NCI-H146 treated with DMSO at 0.1 percent for 48 hours (cell line): Measurements from ENCODE around the gene GOSR1.
"Not testable (repeated sequence)": the region's sequence is repeated elsewhere in the genome, so short reads cannot be mapped to it uniquely, and the experiment has no call there.

Experiments used
- DNase-seq: peaks from one replicate; lab custom pipeline; 2025; ENCODE audit not compliant: unreplicated experiment; lab: John Stamatoyannopoulos, UW

The GOSR1 gene

DNA sequence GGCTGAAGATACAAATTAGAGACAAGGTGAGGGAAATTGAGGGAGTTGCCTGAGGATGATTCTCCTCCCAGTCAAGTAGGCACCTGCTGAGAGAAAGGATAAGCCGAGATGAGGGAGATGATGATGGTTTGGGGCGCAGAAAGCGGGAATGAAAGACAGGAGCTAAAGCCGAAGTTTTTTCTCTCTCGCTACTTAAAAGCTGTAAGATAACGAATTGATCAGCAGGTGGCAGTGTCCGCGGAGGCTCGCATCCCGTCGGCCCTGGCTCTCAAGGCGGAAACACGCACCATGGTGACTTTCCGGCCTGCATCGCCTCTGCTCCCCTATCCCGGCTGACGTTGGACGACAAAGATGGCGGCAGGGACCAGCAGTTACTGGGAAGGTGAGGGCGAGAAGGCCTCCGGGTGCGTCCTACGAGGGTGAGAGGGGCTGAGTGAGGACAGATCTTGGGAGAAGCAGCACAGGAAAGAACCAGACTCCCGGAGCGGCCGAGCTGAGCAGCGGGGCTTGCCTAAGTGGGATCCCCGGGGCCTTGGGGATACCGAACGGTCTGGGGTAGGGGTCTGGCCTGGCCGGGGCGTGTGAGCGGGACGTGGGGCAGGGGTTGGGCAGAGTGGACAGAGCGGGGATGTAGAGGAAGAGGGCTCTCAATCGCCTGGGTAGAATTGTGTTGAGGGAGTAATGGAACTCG is at the start of gene GOSR1:
Gene GOSR1 (plus strand): TSS at position 326 of the 691 bp plus-strand sequence. CDS start 26 bp downstream, at position 352.
- DNase-seq, result peak; percentile 92

DNA sequence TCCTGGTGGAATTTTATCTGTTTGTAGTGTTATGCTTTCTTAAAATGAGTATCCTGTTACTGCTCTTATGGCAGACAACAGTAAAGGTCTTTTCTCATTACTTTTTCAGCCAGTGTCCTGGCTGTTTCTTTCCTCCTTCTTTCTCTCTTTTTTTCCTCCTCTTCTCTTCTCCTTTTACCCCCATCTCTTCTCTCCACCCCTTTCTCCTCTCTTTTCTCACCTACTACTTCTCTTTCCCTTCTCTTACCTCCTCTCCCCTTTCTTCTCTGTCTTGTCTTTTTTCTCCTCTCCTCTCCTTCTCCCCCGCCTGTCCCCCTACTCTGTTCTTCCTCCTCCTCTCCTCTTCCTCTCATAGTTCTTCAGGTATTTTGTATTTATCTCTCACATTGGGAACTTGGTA is 49.6 kb upstream of the GOSR1 start:
- no peak for DNase-seq

DNA sequence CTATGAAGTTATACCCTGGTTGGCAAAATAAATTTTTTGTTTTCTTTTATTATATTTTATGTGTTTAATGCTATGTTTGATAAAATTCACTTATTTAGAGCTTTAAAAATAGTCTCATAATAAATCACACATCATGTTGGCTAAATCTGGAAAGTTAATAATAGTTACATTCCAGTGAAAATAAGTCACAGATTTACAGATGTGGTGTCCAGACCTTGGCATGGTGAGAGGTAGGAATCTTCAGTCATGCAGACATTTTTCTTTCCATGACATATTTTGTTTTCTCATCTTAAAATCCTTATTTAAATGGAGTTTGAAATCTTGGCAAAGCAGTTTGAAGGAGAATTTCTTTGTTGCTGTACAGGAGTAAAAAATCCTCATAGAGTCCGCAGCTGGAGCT is 48.1 kb upstream of the GOSR1 start:
- no peak for DNase-seq

DNA sequence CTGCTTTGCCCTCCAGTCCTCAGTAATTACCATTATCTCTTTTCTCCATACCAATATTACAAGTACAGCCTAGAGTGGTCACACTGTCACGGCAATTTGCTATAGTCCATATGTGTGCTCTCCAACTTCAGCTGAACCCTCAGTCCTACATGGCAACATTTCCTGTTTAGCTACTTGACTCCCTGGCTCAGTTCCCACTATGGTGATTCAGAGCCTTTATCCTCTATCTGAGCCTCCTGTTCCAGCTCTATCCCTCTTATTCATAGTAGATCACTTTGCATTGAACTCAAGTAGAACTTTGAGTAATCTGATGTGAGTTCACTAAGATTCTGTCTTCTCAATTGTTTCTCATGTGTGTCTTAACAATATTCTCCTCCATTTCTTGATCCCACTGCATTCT is 43.7 kb upstream of the GOSR1 start:
- no peak for DNase-seq

DNA sequence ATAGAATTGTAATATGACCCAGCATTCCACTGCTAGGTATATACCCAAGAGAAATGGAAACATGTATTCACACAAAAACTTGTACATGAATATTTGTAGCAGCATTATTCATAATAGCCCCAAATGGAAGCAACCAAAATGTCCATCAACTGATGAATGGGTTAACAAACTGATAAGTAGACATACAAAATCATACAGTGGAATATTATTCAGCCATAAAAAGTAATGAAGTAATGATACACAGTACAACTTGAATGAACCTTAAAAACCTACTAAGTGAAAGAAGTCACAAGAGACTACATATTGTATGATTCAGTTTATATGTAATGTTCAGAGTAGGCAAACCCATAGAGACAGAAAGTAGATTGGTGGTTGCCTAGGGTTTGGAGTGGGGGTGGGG is 40.5 kb upstream of the GOSR1 start:
- DNase-seq, result no peak

DNA sequence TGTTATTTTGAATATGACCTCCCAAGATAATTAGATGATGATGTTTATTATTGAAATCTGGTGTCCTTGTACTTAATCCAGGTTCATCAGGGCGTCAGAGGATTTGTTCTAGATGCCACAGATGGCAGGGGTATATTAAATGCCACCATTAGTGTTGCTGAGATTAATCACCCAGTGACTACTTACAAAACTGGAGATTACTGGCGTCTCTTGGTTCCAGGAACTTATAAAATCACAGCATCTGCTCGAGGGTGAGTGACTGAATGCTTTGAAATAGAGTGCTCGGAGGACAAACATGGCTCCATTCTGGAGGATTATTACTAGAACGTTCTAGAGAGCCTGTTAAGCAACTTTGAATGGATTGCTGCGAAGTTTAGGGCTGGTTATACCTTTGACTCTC is 33.5 kb upstream of the GOSR1 start:
- no peak for DNase-seq

DNA sequence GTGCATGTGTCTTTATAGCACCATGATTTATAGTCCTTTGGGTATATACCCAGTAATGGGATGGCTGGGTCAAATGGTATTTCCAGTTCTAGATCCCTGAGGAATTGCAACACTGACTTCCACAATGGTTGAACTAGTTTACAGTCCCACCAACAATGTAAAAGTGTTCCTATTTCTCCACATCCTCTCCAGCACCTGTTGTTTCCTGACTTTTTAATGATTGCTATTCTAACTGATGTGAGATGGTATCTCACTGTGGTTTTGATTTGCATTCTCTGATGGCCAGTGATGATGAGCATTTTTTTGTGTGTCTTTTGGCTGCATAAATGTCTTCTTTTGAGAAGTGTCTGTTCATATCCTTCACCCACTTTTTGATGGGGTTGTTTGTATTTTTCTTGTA is 30.6 kb upstream of the GOSR1 start:
- not testable (repeated sequence) for DNase-seq

DNA sequence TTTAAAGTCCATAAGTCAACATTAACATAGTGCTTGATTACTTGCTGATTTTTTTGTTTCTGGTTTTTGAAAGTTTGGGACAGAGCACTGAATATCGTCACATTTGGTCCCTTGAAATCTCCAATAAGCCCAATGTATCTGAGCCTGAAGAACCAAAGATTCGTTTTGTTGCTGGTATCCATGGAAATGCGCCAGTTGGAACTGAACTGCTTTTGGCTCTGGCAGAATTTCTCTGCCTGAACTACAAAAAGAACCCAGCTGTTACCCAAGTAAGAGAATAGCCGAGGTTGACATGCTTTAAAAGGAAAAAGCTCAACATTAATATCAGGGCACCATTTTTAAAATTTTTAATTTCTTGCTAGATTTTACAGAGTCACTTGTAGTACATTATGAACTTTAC is 27.7 kb upstream of the GOSR1 start:
- DNase-seq, result no peak

DNA sequence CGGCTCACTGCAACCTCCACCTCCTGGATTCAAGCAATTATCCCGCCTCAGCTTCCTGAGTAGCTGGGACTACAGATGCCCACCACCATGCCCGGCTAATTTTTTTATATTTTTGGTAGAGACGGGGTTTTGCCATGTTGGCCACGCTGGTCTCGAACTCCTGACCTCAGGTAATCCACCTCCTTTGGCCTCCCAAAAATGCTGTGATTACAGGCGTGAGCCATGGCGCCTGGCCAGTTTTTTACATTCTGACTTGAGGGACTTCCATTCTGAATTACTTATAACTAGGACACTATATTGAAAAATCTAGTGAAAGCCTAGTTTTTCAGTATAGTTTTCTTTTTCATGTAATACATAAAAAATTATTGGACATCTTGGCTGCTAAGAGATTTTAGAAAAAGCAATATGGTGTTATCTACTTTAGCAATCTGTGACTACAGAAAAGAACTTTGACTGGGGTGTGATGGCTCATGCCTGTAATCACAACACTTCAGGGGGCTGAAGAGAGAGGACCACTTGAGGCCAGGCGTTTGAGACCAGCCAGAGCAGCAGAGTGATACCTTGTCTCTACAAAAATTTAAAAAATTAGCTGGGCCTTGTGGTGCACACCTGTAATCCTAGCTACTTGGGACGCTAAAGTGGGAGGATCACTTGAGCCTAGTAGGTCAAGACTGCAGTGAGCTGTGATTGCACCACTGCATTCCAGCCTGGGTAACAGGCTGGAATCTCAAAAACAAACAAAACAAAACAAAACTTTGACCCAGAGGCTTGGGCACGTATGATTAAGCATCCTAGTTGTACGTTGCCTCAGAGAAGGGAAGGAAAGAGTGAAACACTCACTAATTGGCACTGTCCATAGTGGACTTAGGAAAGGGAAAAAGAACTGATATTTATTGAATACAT is 26.8 kb upstream of the GOSR1 start:
- DNase-seq, result no peak

DNA sequence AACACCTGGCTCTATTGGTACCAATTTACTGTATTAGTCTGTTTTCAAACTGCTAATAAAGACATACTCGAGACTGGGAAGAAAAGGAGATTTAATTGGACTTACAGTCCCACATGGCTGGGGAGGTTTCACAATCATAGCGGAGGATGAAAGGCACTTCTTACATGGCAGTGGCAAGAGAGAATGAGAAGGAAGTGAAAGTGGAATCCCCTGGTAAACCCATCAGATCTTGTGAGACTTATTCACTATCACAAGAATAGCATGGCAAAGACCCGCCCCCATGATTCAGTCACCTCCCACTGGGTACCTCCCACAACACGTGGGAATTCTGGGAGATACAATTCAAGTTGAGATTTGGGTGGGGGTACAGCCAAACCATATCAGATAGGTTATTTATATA is 22.6 kb upstream of the GOSR1 start:
- DNase-seq, result no peak

DNA sequence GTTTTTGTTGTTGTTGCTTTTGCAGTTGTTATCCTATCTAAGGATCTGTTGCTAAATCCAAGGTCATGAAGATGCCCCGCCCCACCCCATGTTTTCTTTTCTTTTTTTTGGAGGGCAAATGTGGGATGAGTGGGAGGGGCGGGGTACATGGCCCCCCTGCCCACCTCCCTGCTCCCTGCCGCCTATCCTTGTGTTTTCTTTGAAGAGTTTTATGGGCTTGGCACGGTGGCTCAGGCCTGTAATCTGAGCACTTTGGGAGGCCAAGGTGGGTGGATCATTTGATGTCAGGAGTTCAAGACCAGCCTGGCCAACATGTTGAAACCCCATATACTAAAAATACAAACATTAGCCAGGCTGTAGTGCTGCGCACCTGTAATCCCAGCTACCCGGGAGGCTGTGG is 18.8 kb upstream of the GOSR1 start:
- DNase-seq, result no peak

DNA sequence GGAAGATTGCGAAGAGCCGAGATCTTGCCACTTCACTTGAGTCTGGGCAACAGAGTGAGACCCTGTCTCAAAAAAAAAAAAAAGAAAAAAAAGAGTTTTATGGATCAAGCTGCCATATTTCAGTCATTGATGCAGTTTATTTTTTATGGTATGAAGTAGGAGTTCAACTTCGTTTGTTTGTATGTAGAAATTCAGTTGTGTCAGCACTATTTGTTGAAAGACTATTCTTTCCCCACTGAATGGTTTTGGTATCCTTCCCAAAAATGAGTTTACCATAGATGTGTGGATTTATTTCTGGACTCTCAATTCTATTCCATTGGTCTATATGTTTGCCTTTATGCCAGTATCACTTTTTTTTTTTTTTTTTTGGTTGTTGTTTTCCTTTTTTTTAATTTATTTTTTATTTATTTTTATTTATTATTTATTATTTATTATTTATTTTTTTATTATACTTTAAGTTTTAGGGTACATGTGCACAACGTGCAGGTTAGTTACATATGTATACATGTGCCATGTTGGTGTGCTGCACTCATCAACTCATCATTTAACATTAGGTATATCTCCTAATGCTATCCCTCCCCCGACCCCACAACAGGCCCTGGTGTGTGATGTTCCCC is 18.3 kb upstream of the GOSR1 start:
- DNase-seq, result not testable (repeated sequence)

DNA sequence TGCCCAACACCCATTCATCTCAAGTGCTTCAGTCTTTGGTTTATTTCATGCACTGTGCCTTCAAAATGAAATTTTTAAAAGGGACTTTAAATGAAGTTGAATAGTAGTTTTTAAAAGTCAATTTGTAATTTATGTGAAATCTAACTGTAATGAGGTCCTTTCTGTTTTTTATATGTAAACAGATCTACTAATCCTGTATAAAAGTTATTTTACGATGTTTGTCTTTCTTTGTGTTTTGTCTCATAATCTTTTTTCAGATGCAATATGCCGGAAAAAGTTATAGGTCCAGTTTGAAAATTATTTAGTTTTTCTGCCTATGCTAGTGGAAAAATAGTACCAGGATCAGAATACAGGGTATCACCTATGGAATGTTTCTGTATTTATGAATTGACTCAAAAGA is 8.7 kb upstream of the GOSR1 start:
- DNase-seq, result no peak

DNA sequence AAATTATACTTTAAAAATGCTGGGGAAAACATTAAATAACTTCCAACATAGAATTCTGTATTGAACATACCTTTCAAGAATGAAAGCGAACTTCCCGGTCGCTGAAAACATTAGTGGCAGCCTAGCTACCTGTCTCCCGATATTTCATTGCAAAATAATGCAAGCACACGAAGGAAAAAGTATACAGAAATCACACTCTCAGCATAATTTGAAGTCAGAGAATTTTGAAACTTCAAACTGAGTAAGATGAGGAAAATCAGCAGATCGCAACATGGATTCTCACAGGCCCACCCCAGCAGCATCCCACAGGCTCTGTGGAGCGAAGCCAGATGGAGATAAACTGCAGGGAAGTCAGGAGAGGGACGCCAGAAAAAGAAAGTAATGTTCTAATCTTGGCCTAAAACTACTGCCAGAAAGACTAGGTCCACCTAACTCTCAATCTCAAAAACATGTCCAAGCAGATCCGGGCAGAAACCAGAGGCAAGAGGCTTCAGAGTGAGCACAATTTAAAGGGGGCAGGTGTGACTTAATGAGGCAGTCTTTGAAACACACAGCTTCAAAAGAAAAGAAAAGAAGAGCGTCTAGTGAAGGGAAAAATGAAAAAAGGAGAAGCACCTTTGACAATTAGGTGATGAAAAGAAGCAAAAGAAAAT is 4.8 kb upstream of the GOSR1 start:
- DNase-seq, result peak; percentile 4

DNA sequence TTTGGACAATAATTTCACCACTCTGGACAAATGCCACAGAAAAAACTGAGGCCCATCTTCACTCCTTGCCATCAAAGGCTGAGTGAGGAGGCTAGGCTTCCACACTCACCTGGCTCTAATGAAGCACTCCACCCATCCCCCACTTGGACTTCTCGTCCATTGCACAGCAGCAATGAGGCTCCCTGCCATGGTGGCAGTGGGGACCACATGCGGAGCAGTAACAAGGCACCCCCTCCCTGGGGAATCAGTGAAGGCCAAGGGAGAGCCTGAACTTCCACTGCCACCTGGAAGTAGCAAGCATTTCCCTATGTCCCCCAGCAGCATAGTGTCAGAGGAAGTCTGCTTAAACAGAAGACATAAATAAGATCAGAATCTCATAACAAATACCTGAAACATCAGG is 2.0 kb upstream of the GOSR1 start:
- no peak for DNase-seq

DNA sequence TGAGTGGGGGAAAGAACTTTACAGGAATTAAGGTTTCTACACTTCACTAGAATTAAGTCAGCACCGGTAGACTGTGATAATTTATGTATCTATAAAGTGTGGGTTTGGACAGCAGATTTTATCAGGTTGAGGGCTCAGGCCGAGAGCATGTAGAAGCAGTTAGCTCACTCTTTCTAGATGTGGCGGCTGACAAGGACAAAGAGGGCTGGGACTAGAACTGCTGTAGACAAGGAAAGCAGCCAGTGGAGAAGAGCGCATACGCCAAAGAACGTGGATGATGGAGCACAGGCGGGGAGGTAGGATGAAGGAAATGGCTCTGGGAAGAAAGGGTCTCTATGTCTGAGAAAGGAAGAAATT is 504 bp upstream of the GOSR1 start:
- peak; percentile 82 for DNase-seq

DNA sequence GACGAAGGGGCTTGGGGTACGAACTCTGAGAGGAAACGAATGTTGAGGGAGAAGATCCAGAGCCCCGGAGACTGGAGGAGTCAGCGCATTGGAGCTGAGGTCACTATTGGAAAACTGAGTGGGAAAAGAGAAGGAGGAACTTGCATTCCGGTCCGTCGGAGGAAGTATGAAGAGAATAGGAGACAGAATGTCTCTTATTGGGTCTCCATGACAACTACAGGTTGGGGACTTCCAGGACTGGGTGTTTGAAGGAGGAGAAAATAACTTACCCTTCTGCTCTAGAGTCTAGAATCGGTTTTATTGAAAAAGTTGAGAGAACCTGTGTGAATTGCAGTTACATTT is 537 bp downstream of the GOSR1 start:
- DNase-seq, result no peak

DNA sequence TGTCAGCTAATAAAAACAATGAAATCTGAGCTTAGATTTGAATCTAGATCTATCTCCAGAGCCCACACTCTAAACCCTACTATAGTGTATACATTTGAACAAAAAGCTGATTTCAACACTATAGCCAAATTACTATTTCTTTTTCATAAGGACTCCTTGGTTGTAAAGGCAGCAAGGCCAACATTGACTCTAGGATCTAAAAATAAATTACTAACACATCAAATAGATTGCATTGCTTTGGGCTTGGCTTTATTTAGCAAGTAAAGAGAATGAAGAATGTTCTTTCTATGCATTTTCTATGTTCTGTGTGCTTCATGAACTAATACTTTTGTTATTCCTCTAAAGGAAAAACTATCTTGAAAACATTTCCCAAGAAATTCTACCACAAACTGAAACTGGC is 5.3 kb downstream of the GOSR1 start:
- no peak for DNase-seq

DNA sequence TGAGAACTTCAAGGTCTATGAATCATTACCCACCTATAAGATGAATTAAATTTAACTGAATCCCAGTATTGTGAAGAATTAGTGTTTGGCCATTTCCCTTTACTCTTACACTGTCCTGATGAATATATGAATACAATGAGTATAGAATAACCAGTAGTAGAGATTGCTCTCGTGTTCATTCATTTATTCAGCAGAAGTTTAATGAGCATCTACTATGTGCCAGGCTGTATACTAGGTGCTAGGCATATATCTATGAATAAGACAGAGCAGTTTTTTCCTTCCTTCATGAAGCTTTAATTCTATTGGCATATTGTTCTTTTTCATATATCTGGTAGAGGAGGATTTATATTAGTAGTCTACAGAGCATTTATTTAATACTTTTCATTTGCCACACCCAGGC is 6.0 kb downstream of the GOSR1 start:
- DNase-seq, result no peak

DNA sequence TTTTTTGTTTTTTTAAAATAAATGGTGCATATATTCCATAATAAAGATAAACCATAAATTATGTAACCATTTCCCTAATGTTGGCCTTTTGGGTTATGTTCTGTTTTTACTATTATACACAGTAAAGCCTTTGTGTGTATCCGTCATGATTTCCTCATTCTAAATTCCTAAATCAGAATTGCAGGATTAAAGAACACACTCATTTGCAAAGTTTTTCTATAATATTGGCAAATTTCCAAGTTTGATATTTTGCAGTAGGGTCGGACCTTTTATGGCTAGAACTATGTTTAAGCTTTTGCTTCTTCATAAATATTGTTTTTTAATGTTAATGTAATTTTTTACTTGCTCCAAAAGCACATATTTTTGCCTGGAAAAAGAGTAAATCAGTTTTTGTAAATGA is 16.6 kb downstream of the GOSR1 start:
- no peak for DNase-seq

DNA sequence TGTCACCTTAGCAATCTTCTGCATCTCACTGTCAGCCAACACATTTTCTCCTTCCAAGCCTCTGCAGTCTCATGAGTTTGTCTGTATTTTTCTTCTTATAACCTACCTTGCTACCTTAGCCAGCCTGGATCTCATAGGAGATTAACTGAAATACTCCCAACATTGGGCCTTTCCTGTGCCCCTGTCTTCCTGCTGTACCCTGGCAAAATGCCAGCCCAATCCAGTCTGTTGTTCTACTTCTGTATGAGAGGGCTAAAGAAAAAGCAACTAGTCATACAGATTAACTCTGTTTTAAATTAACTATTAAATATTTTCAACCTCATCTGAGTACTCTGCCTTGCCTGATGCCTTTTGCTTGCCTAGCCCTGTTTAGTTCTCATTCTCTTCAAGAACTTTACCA is 18.4 kb downstream of the GOSR1 start:
- no peak for DNase-seq

DNA sequence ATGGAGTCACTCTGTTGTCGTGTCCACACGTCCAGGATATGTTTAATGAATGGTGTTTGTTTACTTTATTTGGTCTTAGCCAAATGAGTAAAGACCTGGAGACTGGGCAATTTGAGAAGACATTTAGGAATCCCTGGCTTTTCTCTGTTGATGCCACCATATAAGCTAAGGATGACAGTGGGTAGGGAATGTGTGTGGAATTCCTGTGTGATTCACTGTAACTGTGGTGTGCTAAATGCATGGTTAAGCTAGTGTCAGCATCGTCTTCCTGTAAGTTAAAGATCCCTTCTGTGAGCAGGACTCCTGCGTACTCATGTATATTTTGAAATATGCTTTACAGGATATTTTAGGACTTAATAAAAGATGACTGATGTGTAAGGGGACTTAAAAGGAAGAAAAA is 26.4 kb downstream of the GOSR1 start:
- DNase-seq, result no peak
